ENCODE results near the gene OSBPL10.

The OSBPL10 gene

DNA sequence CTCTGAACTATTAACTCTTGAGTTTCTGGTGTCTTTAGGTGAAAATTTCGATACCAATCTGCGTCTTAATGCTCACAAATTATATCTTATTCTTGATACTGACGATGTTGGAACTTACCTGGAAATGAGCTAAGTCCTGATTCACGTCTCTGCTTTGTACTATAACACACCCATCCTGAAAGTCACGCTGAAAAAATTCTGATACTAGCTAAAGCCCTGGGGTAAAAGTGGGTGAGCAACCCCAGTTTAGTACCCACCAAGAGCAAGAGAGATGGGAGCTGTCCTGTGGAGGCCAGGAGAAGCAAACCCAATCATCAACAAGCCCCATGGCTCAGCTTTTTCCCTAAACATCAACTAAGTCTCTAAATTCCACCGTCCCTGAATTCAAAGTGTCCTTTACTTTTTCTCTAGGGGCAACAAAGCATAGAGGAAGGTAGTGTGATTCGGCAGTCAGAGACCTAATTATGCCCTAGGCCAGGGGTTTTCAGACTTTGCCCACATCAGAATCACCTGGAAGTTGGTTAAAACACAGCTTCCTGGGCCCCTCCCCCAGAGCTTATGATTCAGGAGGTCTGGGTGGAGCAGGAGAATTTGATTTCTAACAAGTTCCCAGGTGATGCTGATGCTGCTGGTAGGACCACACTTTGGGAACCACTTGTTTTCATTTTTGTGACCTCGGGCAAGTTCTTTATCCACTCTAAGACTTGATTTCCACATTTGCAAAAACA lies 90.2 kb downstream of the OSBPL10 start:
- no peaks in the 10 kb centered on the region for H3K27me3 ChIP-seq (ENCODE audit: insufficient read depth, low read length)
- no peak overlapping the region for H3K4me3 ChIP-seq (ENCODE audit: low read depth, low read length)
- H3K14ac ChIP-seq (ENCODE audit: low read length) = no peak overlapping the region
- H3K4ac ChIP-seq (ENCODE audit: low read depth, low read length) = no peak overlapping the region
- no peak overlapping the region for H2AFZ ChIP-seq (ENCODE audit: insufficient read depth, low read length, poor library complexity)
- H3K9ac ChIP-seq (ENCODE audit: low read length) = no peak overlapping the region
- WGBS (ENCODE audit: extremely low coverage, insufficient coverage, insufficient read length) = no CpG with 5 or more reads among the region's 8 CpGs
- H3K18ac ChIP-seq (ENCODE audit: low read length) = no peak overlapping the region
- H3K9me3 ChIP-seq (ENCODE audit: insufficient read depth, low read depth, low read length) = no peaks in the 10 kb centered on the region
- no peak overlapping the region for H3K23ac ChIP-seq (ENCODE audit: low read length)
- no peak overlapping the region for H2AK5ac ChIP-seq (ENCODE audit: low read length)
- peak; percentile 84 to 89 for DNase-seq
- H4K8ac ChIP-seq (ENCODE audit: low read depth, low read length) = no peak overlapping the region
- no peak overlapping the region for H3K27ac ChIP-seq (ENCODE audit: low read depth, low read length)
- peak overlapping the region; percentile 7 for H4K91ac ChIP-seq (ENCODE audit: low read depth, low read length)
- no peak overlapping the region for H2BK12ac ChIP-seq (ENCODE audit: low read length)
- peaks cover 18 to 25% of the 10 kb centered on the region in 2 experiments for H3K4me1 ChIP-seq (ENCODE audit: control insufficient read depth in 1 of 2, insufficient read depth in 2 of 2, low read length in 2 of 2)
- no peak overlapping the region for H2BK5ac ChIP-seq (ENCODE audit: low read depth, low read length, poor library complexity)
- peaks cover 4% of the 10 kb centered on the region for H3K79me2 ChIP-seq (ENCODE audit: control insufficient read depth, insufficient read depth, low read length, poor library complexity)
- H2BK120ac ChIP-seq (ENCODE audit: insufficient read depth, low read length, poor library complexity) = peak overlapping the region; percentile 23
- H3K4me2 ChIP-seq (ENCODE audit: low read length) = no peak overlapping the region
- no peaks in the 10 kb centered on the region for H3K36me3 ChIP-seq (ENCODE audit: control insufficient read depth in 1 of 2, insufficient read depth in 2 of 2, low read length in 2 of 2)
- H3K79me1 ChIP-seq (ENCODE audit: low read length) = peaks cover 11% of the 10 kb centered on the region
- H4K12ac ChIP-seq (ENCODE audit: low read depth, low read length) = no peak overlapping the region

DNA sequence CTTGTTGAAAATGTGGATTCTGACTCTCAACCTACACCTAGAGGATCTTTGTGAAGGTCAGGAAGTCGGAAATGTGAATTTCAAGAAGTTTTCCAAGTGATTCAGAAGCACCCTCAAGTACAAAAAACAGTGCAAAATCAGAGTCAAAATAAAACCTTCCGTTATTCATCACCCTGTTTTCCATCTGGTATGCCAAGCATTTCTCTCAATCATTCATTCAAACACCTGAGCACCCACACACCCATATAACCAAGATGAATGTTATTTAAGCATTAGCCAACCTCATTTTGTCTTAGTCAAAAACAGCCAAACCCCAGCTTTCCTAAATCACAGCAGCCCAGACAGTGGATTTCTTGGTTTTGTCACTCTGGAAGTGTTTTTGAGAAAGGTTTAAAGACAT lies 91.1 kb downstream of the OSBPL10 start:
- no peak overlapping the region for H2AFZ ChIP-seq (ENCODE audit: insufficient read depth, low read length, poor library complexity)
- no peak overlapping the region for H3K4ac ChIP-seq (ENCODE audit: low read depth, low read length)
- DNase-seq = peak in 1 of 2 donors; percentile 34
- peaks cover 18 to 25% of the 10 kb centered on the region in 2 experiments for H3K4me1 ChIP-seq (ENCODE audit: control insufficient read depth in 1 of 2, insufficient read depth in 2 of 2, low read length in 2 of 2)
- no peaks in the 10 kb centered on the region for H3K9me3 ChIP-seq (ENCODE audit: insufficient read depth, low read depth, low read length)
- H3K27ac ChIP-seq (ENCODE audit: low read depth, low read length) = no peak overlapping the region
- no peak overlapping the region for H4K91ac ChIP-seq (ENCODE audit: low read depth, low read length)
- H3K14ac ChIP-seq (ENCODE audit: low read length) = no peak overlapping the region
- no CpG with 5 or more reads among the region's 2 CpGs for WGBS (ENCODE audit: extremely low coverage, insufficient coverage, insufficient read length)
- H2BK5ac ChIP-seq (ENCODE audit: low read depth, low read length, poor library complexity) = no peak overlapping the region
- H3K18ac ChIP-seq (ENCODE audit: low read length) = no peak overlapping the region
- H4K8ac ChIP-seq (ENCODE audit: low read depth, low read length) = no peak overlapping the region
- no peak overlapping the region for H2AK5ac ChIP-seq (ENCODE audit: low read length)
- no peaks in the 10 kb centered on the region for H3K27me3 ChIP-seq (ENCODE audit: insufficient read depth, low read length)
- no peak overlapping the region for H3K9ac ChIP-seq (ENCODE audit: low read length)
- H4K12ac ChIP-seq (ENCODE audit: low read depth, low read length) = no peak overlapping the region
- H3K36me3 ChIP-seq (ENCODE audit: control insufficient read depth in 1 of 2, insufficient read depth in 2 of 2, low read length in 2 of 2) = no peaks in the 10 kb centered on the region
- H2BK120ac ChIP-seq (ENCODE audit: insufficient read depth, low read length, poor library complexity) = no peak overlapping the region
- no peak overlapping the region for H2BK12ac ChIP-seq (ENCODE audit: low read length)
- peaks cover 11% of the 10 kb centered on the region for H3K79me1 ChIP-seq (ENCODE audit: low read length)
- no peak overlapping the region for H3K4me3 ChIP-seq (ENCODE audit: low read depth, low read length)
- H3K4me2 ChIP-seq (ENCODE audit: low read length) = no peak overlapping the region
- H3K23ac ChIP-seq (ENCODE audit: low read length) = no peak overlapping the region
- peaks cover 4% of the 10 kb centered on the region for H3K79me2 ChIP-seq (ENCODE audit: control insufficient read depth, insufficient read depth, low read length, poor library complexity)

DNA sequence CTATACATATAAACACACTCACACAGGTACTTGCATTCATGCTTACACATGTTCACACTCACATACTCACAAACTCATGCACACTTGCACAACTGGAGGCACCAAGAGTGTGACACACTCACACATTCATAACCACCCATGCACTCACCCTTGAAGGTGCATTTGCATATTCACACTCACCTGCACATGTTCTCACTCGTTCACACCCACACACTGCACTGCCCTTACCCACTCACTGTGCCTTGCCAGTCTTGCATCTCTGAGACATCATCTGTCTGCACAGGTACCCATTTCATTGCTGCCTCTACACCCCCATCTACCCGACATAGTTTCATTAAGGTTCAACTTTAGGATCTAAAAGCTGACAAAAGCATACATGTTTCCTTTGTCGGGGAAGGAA lies 95.8 kb downstream of the OSBPL10 start:
- Histone ChIP-seq H2BK120ac (ENCODE audit: insufficient read depth, low read length, poor library complexity) (no peak overlapping the region), H3K18ac (ENCODE audit: low read length) (no peak overlapping the region), H3K23ac (ENCODE audit: low read length) (no peak overlapping the region), H3K27ac (ENCODE audit: low read depth, low read length) (no peak overlapping the region), H4K8ac (ENCODE audit: low read depth, low read length) (no peak overlapping the region), H3K79me1 (ENCODE audit: low read length) (no peaks in the 10 kb centered on the region), H3K27me3 (ENCODE audit: insufficient read depth, low read length) (no peaks in the 10 kb centered on the region), H2BK12ac (ENCODE audit: low read length) (no peak overlapping the region), H3K79me2 (ENCODE audit: control insufficient read depth, insufficient read depth, low read length, poor library complexity) (no peaks in the 10 kb centered on the region), H3K4me2 (ENCODE audit: low read length) (no peak overlapping the region), H4K12ac (ENCODE audit: low read depth, low read length) (no peak overlapping the region), H2BK5ac (ENCODE audit: low read depth, low read length, poor library complexity) (no peak overlapping the region), H3K9ac (ENCODE audit: low read length) (no peak overlapping the region), H3K36me3 (ENCODE audit: control insufficient read depth in 1 of 2, insufficient read depth in 2 of 2, low read length in 2 of 2) (no peaks in the 10 kb centered on the region), H3K4ac (ENCODE audit: low read depth, low read length) (no peak overlapping the region), H3K9me3 (ENCODE audit: insufficient read depth, low read depth, low read length) (no peaks in the 10 kb centered on the region), H2AFZ (ENCODE audit: insufficient read depth, low read length, poor library complexity) (no peak overlapping the region), H2AK5ac (ENCODE audit: low read length) (no peak overlapping the region), H4K91ac (ENCODE audit: low read depth, low read length) (no peak overlapping the region), H3K4me3 (ENCODE audit: low read depth, low read length) (no peak overlapping the region), H3K14ac (ENCODE audit: low read length) (no peak overlapping the region), H3K4me1 (ENCODE audit: control insufficient read depth in 1 of 2, insufficient read depth in 2 of 2, low read length in 2 of 2) (peaks cover 2 to 4% of the 10 kb centered on the region in 2 experiments)
- no CpG with 5 or more reads among the region's 3 CpGs for WGBS (ENCODE audit: extremely low coverage, insufficient coverage, insufficient read length)
- DNase-seq = no peak

DNA sequence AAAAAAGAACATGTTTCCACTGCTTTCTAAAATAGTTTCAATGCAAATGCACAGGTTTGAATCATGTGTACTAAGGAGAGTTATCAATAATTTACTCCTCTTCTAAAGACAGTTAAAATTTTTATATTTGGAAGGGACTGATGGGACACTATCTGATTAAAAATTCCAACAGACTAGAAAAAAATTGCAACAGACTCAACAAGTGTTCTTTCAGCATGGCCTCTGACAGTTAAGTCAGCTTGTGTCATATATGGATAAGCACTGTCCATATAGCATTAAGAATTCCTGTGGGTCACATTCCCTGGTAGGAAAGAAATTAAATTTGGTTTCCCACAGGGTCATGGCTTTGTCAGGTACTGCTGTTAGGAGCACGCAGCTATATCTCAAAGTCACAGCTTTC lies 96.8 kb downstream of the OSBPL10 start:
- no peak overlapping the region for H3K9ac ChIP-seq (ENCODE audit: low read length)
- H3K18ac ChIP-seq (ENCODE audit: low read length) = no peak overlapping the region
- H3K27ac ChIP-seq (ENCODE audit: low read depth, low read length) = no peak overlapping the region
- H3K4me3 ChIP-seq (ENCODE audit: low read depth, low read length) = no peak overlapping the region
- H3K4ac ChIP-seq (ENCODE audit: low read depth, low read length) = no peak overlapping the region
- no peaks in the 10 kb centered on the region for H3K36me3 ChIP-seq (ENCODE audit: control insufficient read depth in 1 of 2, insufficient read depth in 2 of 2, low read length in 2 of 2)
- no peaks in the 10 kb centered on the region for H3K79me1 ChIP-seq (ENCODE audit: low read length)
- no peak overlapping the region for H4K12ac ChIP-seq (ENCODE audit: low read depth, low read length)
- no CpG with 5 or more reads among the region's 1 CpG for WGBS (ENCODE audit: extremely low coverage, insufficient coverage, insufficient read length)
- H2AK5ac ChIP-seq (ENCODE audit: low read length) = no peak overlapping the region
- H4K8ac ChIP-seq (ENCODE audit: low read depth, low read length) = no peak overlapping the region
- H3K23ac ChIP-seq (ENCODE audit: low read length) = no peak overlapping the region
- H3K4me2 ChIP-seq (ENCODE audit: low read length) = no peak overlapping the region
- no peaks in the 10 kb centered on the region for H3K9me3 ChIP-seq (ENCODE audit: insufficient read depth, low read depth, low read length)
- no peaks in the 10 kb centered on the region for H3K79me2 ChIP-seq (ENCODE audit: control insufficient read depth, insufficient read depth, low read length, poor library complexity)
- no peak for DNase-seq
- H3K14ac ChIP-seq (ENCODE audit: low read length) = no peak overlapping the region
- no peak overlapping the region for H2BK5ac ChIP-seq (ENCODE audit: low read depth, low read length, poor library complexity)
- no peak overlapping the region for H2AFZ ChIP-seq (ENCODE audit: insufficient read depth, low read length, poor library complexity)
- H3K27me3 ChIP-seq (ENCODE audit: insufficient read depth, low read length) = no peaks in the 10 kb centered on the region
- no peak overlapping the region for H2BK12ac ChIP-seq (ENCODE audit: low read length)
- no peak overlapping the region for H4K91ac ChIP-seq (ENCODE audit: low read depth, low read length)
- H3K4me1 ChIP-seq (ENCODE audit: control insufficient read depth in 1 of 2, insufficient read depth in 2 of 2, low read length in 2 of 2) = peaks cover 2 to 4% of the 10 kb centered on the region in 2 experiments
- H2BK120ac ChIP-seq (ENCODE audit: insufficient read depth, low read length, poor library complexity) = no peak overlapping the region
